OCI-LY1 (cell line): ENCODE data around the gene DCP1B.

Experiments used
- H2AFZ ChIP-seq: fragments of 200-600 bp; sonication (generic), shearing (Covaris generic); 2 replicates; pipeline ENCODE4 v1.6.0; 2014; ENCODE audit warnings: antibody characterized with exemption, mild to moderate bottlenecking, low read length
- H3F3A ChIP-seq: fragments of 200-600 bp; sonication (generic), shearing (Covaris generic); 2 replicates; pipeline ENCODE4 v1.6.0; 2014; ENCODE audit warnings: mild to moderate bottlenecking, antibody characterized with exemption, low read length, moderate library complexity; ENCODE audit not compliant: insufficient read depth
- H3K27ac ChIP-seq: fragments of 200-600 bp; sonication (generic); 2 replicates; pipeline ENCODE4 v1.5.1; 2014; ENCODE audit warnings: low read length, mixed run types, mild to moderate bottlenecking, low read depth; ENCODE audit not compliant: poor library complexity, severe bottlenecking
- H3K27me3 ChIP-seq: fragments of 200-600 bp; sonication (generic); 2 replicates; pipeline ENCODE4 v1.6.0; 2014; ENCODE audit warnings: antibody characterized with exemption, mild to moderate bottlenecking, low read length, moderate library complexity; ENCODE audit not compliant: insufficient read depth
- H3K36me3 ChIP-seq: fragments of 200-600 bp; sonication (generic); 2 replicates; pipeline ENCODE4 v1.6.1; 2014; ENCODE audit warnings: mild to moderate bottlenecking, antibody characterized with exemption, low read length, moderate library complexity, mixed read lengths; ENCODE audit not compliant: insufficient read depth
- H3K4me1 ChIP-seq: fragments of 200-600 bp; sonication (generic); 2 replicates; pipeline ENCODE4 v1.5.1; 2014; ENCODE audit warnings: mild to moderate bottlenecking, low read length, moderate library complexity; ENCODE audit not compliant: insufficient read depth, severe bottlenecking
- H3K4me2 ChIP-seq: fragments of 200-600 bp; sonication (generic), shearing (Covaris generic); 2 replicates; pipeline ENCODE4 v1.6.1; 2014; ENCODE audit warnings: low read length
- H3K4me3 ChIP-seq: fragments of 200-600 bp; sonication (generic); 2 replicates; pipeline ENCODE4 v1.5.1; 2014; ENCODE audit warnings: low read length, low read depth, mild to moderate bottlenecking, mixed read lengths; ENCODE audit not compliant: poor library complexity, severe bottlenecking
- H3K79me2 ChIP-seq: fragments of 200-600 bp; shearing (Covaris generic); 2 replicates; pipeline ENCODE4 v1.6.1; 2016; ENCODE audit warnings: mixed run types, low read length, mixed read lengths; ENCODE audit not compliant: insufficient read depth
- H3K9ac ChIP-seq: fragments of 200-600 bp; sonication (generic), shearing (Covaris generic); 2 replicates; pipeline ENCODE4 v1.6.1; 2014; ENCODE audit warnings: mild to moderate bottlenecking, low read length, mixed read lengths
- H3K9me2 ChIP-seq: fragments of 200-600 bp; sonication (generic), shearing (Covaris generic); 2 replicates; pipeline ENCODE4 v1.6.1; 2014; ENCODE audit warnings: low read depth, mild to moderate bottlenecking, low read length, mixed read lengths
- H3K9me3 ChIP-seq: fragments of 200-600 bp; shearing (Covaris generic); 2 replicates; pipeline ENCODE4 v1.6.1; 2014; ENCODE audit warnings: low read length, mixed read lengths
- H4K20me1 ChIP-seq: fragments of 200-600 bp; sonication (generic), shearing (Covaris generic); 2 replicates; pipeline ENCODE4 v1.6.0; 2016; ENCODE audit warnings: mild to moderate bottlenecking, low read length; ENCODE audit not compliant: insufficient read depth
- CTCF ChIP-seq: fragments of 200-600 bp; sonication (generic), shearing (Covaris generic); IDR thresholded peaks from 2 replicates; pipeline ENCODE4 v1.5.1; 2017; ENCODE audit warnings: mild to moderate bottlenecking, antibody characterized with exemption, low read length, moderate library complexity, mixed read lengths
- EZH2 ChIP-seq: fragments of 200-600 bp; sonication (generic), shearing (Covaris generic); IDR thresholded peaks from 2 replicates; pipeline ENCODE4 v1.8.0; 2017; ENCODE audit warnings: borderline replicate concordance, mixed run types, mild to moderate bottlenecking, antibody characterized with exemption, low read length, moderate library complexity, mixed read lengths

Gene DCP1B

GRCh38 chr12:1922075-1922709 lies 82.1 kb downstream of the DCP1B start:
- H4K20me1 ChIP-seq, result no peaks in the 10 kb centered on the region
- no peaks in the 10 kb centered on the region for H3K36me3 ChIP-seq
- H3K9me3 ChIP-seq, result no peaks in the 10 kb centered on the region
- no peak overlapping the region for H3K27ac ChIP-seq
- H3K27me3 ChIP-seq, result no peaks in the 10 kb centered on the region; the same call in none of the 2 replicates
- H2AFZ ChIP-seq, result no peak overlapping the region
- H3K4me2 ChIP-seq, result no peak overlapping the region
- TF ChIP-seq CTCF, result no peak
- no peak for TF ChIP-seq EZH2
- H3K79me2 ChIP-seq, result no peaks in the 10 kb centered on the region
- no peak overlapping the region for H3K9ac ChIP-seq
- no peaks in the 10 kb centered on the region for H3F3A ChIP-seq
- no peaks in the 10 kb centered on the region for H3K9me2 ChIP-seq
- no peak overlapping the region for H3K4me3 ChIP-seq
- H3K4me1 ChIP-seq, result peaks cover 11% of the 10 kb centered on the region

- Histone ChIP-seq H3K4me2 (no peak overlapping the region), H2AFZ (no peak overlapping the region), H3K9me2 (no peaks in the 10 kb centered on the region), H3K27me3 (no peaks in the 10 kb centered on the region; the same call in none of the 2 replicates), H3K9me3 (no peaks in the 10 kb centered on the region), H3K4me1 (peaks cover 13% of the 10 kb centered on the region), H3K36me3 (no peaks in the 10 kb centered on the region), H3K4me3 (no peak overlapping the region), H3F3A (no peaks in the 10 kb centered on the region), H3K9ac (no peak overlapping the region), H4K20me1 (no peaks in the 10 kb centered on the region), H3K79me2 (no peaks in the 10 kb centered on the region), H3K27ac (no peak overlapping the region)
- TF ChIP-seq EZH2 (no peak), CTCF (no peak)
These were observed 83.3 kb downstream of the DCP1B start for GRCh38 chr12:1920971-1921370.

GRCh38 chr12:1920436-1920835 lies 83.8 kb downstream of the DCP1B start:
- H4K20me1 ChIP-seq, result no peaks in the 10 kb centered on the region
- no peaks in the 10 kb centered on the region for H3K9me3 ChIP-seq
- TF ChIP-seq CTCF, result no peak
- no peak for TF ChIP-seq EZH2
- H3K4me3 ChIP-seq, result no peak overlapping the region
- no peaks in the 10 kb centered on the region for H3F3A ChIP-seq
- H3K79me2 ChIP-seq, result no peaks in the 10 kb centered on the region
- H3K4me2 ChIP-seq, result no peak overlapping the region
- H3K9me2 ChIP-seq, result no peaks in the 10 kb centered on the region
- H3K27me3 ChIP-seq, result no peaks in the 10 kb centered on the region; the same call in none of the 2 replicates
- H3K9ac ChIP-seq, result no peak overlapping the region
- no peak overlapping the region for H2AFZ ChIP-seq
- H3K36me3 ChIP-seq, result no peaks in the 10 kb centered on the region
- H3K27ac ChIP-seq, result no peak overlapping the region
- H3K4me1 ChIP-seq, result peaks cover 18% of the 10 kb centered on the region
